ENCODE data around the gene HYOU1.

HYOU1 gene

GRCh38 chr11:119012629-119013170, 44.3 kb downstream of the HYOU1 start:
- Mint-ChIP-seq H3K4me1 (ENCODE audit: low read depth) (peaks cover 19% of the 10 kb centered on the region), H3K27ac (no peak overlapping the region), H3K4me3 (no peak overlapping the region), H3K27me3 (ENCODE audit: low read depth) (no peaks in the 10 kb centered on the region), H3K36me3 (ENCODE audit: low read depth) (peaks cover 53% of the 10 kb centered on the region), H3K9me3 (no peaks in the 10 kb centered on the region)

GRCh38 chr11:119011476-119012053, 45.4 kb downstream of the HYOU1 start:
- no peaks in the 10 kb centered on the region for H3K9me3 Mint-ChIP-seq
- peaks cover 48% of the 10 kb centered on the region for H3K36me3 Mint-ChIP-seq (ENCODE audit: low read depth)
- H3K27ac Mint-ChIP-seq: no peak overlapping the region
- H3K27me3 Mint-ChIP-seq (ENCODE audit: low read depth): no peaks in the 10 kb centered on the region
- no peak overlapping the region for H3K4me3 Mint-ChIP-seq
- H3K4me1 Mint-ChIP-seq (ENCODE audit: low read depth): peaks cover 19% of the 10 kb centered on the region

GRCh38 chr11:119006656-119007055, 50.3 kb downstream of the HYOU1 start:
- Mint-ChIP-seq H3K36me3 (ENCODE audit: low read depth) (peaks cover 17% of the 10 kb centered on the region), H3K4me3 (no peak overlapping the region), H3K4me1 (ENCODE audit: low read depth) (peaks cover 7% of the 10 kb centered on the region), H3K9me3 (no peaks in the 10 kb centered on the region), H3K27me3 (ENCODE audit: low read depth) (no peaks in the 10 kb centered on the region), H3K27ac (no peak overlapping the region)

GRCh38 chr11:119000906-119001305, 56.1 kb downstream of the HYOU1 start:
- H3K27me3 Mint-ChIP-seq (ENCODE audit: low read depth): no peaks in the 10 kb centered on the region
- no peak overlapping the region for H3K27ac Mint-ChIP-seq
- peaks cover 28% of the 10 kb centered on the region for H3K4me1 Mint-ChIP-seq (ENCODE audit: low read depth)

GRCh38 chr11:118998822-118999221, 58.2 kb downstream of the HYOU1 start:
- Mint-ChIP-seq H3K9me3 (no peaks in the 10 kb centered on the region), H3K27me3 (ENCODE audit: low read depth) (no peaks in the 10 kb centered on the region), H3K4me1 (ENCODE audit: low read depth) (peaks cover 27% of the 10 kb centered on the region), H3K36me3 (ENCODE audit: low read depth) (peaks cover 22% of the 10 kb centered on the region), H3K27ac (peak overlapping the region; percentile 97), H3K4me3 (peak overlapping the region; percentile 94)

More at GRCh38 chr11:119000906-119001305, 56.1 kb downstream of the HYOU1 start:
- Mint-ChIP-seq H3K4me3 (no peak overlapping the region), H3K9me3 (no peaks in the 10 kb centered on the region), H3K36me3 (ENCODE audit: low read depth) (peaks cover 24% of the 10 kb centered on the region)

- H3K9me3 Mint-ChIP-seq: no peaks in the 10 kb centered on the region
- H3K4me3 Mint-ChIP-seq: peak overlapping the region; percentile 94
- H3K27ac Mint-ChIP-seq: peak overlapping the region; percentile 97
- peaks cover 27% of the 10 kb centered on the region for H3K4me1 Mint-ChIP-seq (ENCODE audit: low read depth)
- H3K36me3 Mint-ChIP-seq (ENCODE audit: low read depth): peaks cover 22% of the 10 kb centered on the region
- no peaks in the 10 kb centered on the region for H3K27me3 Mint-ChIP-seq (ENCODE audit: low read depth)
Measured at GRCh38 chr11:118998388-118998717, 58.7 kb downstream of the HYOU1 start.

GRCh38 chr11:118997627-118998387, 59.2 kb downstream of the HYOU1 start, which contains the start of gene CENATAC:
Gene CENATAC (plus strand): TSS chr11:118998138. CDS start chr11:118998198, 60 bp downstream.
- Mint-ChIP-seq H3K4me3 (peak within 1 kb of the TSS; percentile 94), H3K9me3 (no peaks in the 10 kb centered on the region), H3K4me1 (ENCODE audit: low read depth) (peaks cover 27% of the 10 kb centered on the region), H3K27me3 (ENCODE audit: low read depth) (no peaks in the 10 kb centered on the region), H3K36me3 (ENCODE audit: low read depth) (peaks cover 20% of the 10 kb centered on the region), H3K27ac (peak within 1 kb of the TSS; percentile 97)

GRCh38 chr11:118996926-118997626, 59.9 kb downstream of the HYOU1 start:
- H3K4me1 Mint-ChIP-seq (ENCODE audit: low read depth): peaks cover 27% of the 10 kb centered on the region
- no peaks in the 10 kb centered on the region for H3K9me3 Mint-ChIP-seq
- H3K27ac Mint-ChIP-seq: peak overlapping the region; percentile 97
- H3K4me3 Mint-ChIP-seq: peak overlapping the region; percentile 94
- no peaks in the 10 kb centered on the region for H3K27me3 Mint-ChIP-seq (ENCODE audit: low read depth)
- H3K36me3 Mint-ChIP-seq (ENCODE audit: low read depth): peaks cover 20% of the 10 kb centered on the region
